DMS79 (cell line): ENCODE measurements around the gene KRTAP3-2.

ENCODE experiments used
- DNase-seq: peaks from one replicate; lab custom pipeline; 2025; lab: John Stamatoyannopoulos, UW

Gene KRTAP3-2

GRCh38 chr17:41010441-41010840 lies 10.7 kb upstream of the KRTAP3-2 start:
- no peak for DNase-seq

- DNase-seq = no peak
Measured at GRCh38 chr17:41009936-41010335, 10.2 kb upstream of the KRTAP3-2 start.

- peak; percentile 9 for DNase-seq
Measured at GRCh38 chr17:41009301-41009760, 9.6 kb upstream of the KRTAP3-2 start.

GRCh38 chr17:41008811-41009210 lies 9.1 kb upstream of the KRTAP3-2 start, which contains the start of gene KRTAP3-1:
KRTAP3-1 (minus strand) TSS chr17:41009128; CDS start chr17:41009074, 54 bp downstream.
- peak; percentile 6 for DNase-seq

GRCh38 chr17:41004397-41004796 lies 4.7 kb upstream of the KRTAP3-2 start:
- peak; percentile 4 for DNase-seq

GRCh38 chr17:41003926-41004325 lies 4.2 kb upstream of the KRTAP3-2 start:
- DNase-seq = peak; percentile 41

- no peak for DNase-seq
Measured at GRCh38 chr17:41002814-41003213, 3.1 kb upstream of the KRTAP3-2 start.

- DNase-seq = no peak
Measured at GRCh38 chr17:41001795-41002194, 2.1 kb upstream of the KRTAP3-2 start.

- no peak for DNase-seq
Measured at GRCh38 chr17:40997361-40997760, 2.3 kb downstream of the KRTAP3-2 start.

- no peak for DNase-seq
Measured at GRCh38 chr17:40996829-40997228, 2.9 kb downstream of the KRTAP3-2 start.

GRCh38 chr17:40995116-40995515 lies 4.6 kb downstream of the KRTAP3-2 start:
- DNase-seq = no peak

GRCh38 chr17:40993839-40994238 lies 5.9 kb downstream of the KRTAP3-2 start, which contains the start of gene KRTAP3-3:
KRTAP3-3 (minus strand) TSS chr17:40994164; CDS start chr17:40994097, 67 bp downstream.
- no peak for DNase-seq

GRCh38 chr17:40993084-40993483 lies 6.6 kb downstream of the KRTAP3-2 start:
- no peak for DNase-seq

- no peak for DNase-seq
Measured at GRCh38 chr17:40992666-40993065, 7.0 kb downstream of the KRTAP3-2 start.

GRCh38 chr17:40986920-40987319 lies 12.8 kb downstream of the KRTAP3-2 start:
- DNase-seq = no peak

- DNase-seq = no peak
Measured at GRCh38 chr17:40984226-40984625, 15.5 kb downstream of the KRTAP3-2 start, which contains the start of gene KRT40. KRT40 (minus strand) TSS chr17:40984326; CDS start chr17:40984273, 53 bp downstream.

GRCh38 chr17:40981115-40981514 lies 18.6 kb downstream of the KRTAP3-2 start:
- no peak for DNase-seq

GRCh38 chr17:40980596-40980995 lies 19.1 kb downstream of the KRTAP3-2 start:
- DNase-seq = no peak

- no peak for DNase-seq
Measured at GRCh38 chr17:40980117-40980516, 19.6 kb downstream of the KRTAP3-2 start.

- DNase-seq = no peak
Measured at GRCh38 chr17:40978575-40979151, 21.0 kb downstream of the KRTAP3-2 start.

- no peak for DNase-seq
Measured at GRCh38 chr17:40975516-40975915, 24.2 kb downstream of the KRTAP3-2 start.

- no peak for DNase-seq
Measured at GRCh38 chr17:40974366-40974765, 25.3 kb downstream of the KRTAP3-2 start.

- DNase-seq = no peak
Measured at GRCh38 chr17:40967582-40967981, 32.1 kb downstream of the KRTAP3-2 start.

- DNase-seq = no peak
Measured at GRCh38 chr17:40966848-40967247, 32.9 kb downstream of the KRTAP3-2 start, which contains the start of gene KRT39. KRT39 (minus strand) TSS chr17:40966948; CDS start chr17:40966856, 92 bp downstream.
